ENCODE data around the gene ST8SIA1.

Gene ST8SIA1

GRCh38 chr12:22262309-22262708 is 72.2 kb downstream of the ST8SIA1 start:
- Histone ChIP-seq H3K4me1 (no peaks in the 10 kb centered on the region), H3K27me3 (peaks cover 12% of the 10 kb centered on the region), H3K4me3 (ENCODE audit: low read depth, low read length) (no peak overlapping the region), H3K36me3 (no peaks in the 10 kb centered on the region), H3K9me3 (no peaks in the 10 kb centered on the region)
- no peak for DNase-seq
- no peak for TF ChIP-seq CTCF (IDR thresholded peaks at IDR 0.05; ENCODE audit: low read depth, low read length)

DNA sequence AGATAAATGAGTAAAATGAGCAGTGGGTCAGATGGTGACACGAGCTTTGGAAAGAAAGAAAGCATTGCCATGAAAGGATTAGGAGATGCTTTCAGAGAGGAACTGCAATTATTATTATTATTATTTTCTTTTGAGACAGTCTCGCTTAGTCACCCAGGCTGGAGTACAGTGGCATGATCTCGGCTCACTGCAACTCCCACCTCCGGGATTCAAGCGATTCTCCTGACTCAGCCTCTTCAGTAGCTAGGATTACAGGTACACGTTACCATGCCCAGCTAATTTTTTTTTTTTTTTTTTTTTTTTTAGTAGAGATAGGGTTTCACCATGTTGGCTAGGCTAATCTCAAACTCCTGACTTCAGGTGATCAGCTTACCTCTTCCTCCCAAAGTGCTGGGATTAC is 77.4 kb downstream of the ST8SIA1 start:
- Histone ChIP-seq H3K4me3 (ENCODE audit: low read depth, low read length) (no peak overlapping the region), H3K27me3 (peaks cover 15% of the 10 kb centered on the region), H3K36me3 (no peaks in the 10 kb centered on the region), H3K4me1 (no peaks in the 10 kb centered on the region), H3K9me3 (no peaks in the 10 kb centered on the region)
- no peak for DNase-seq
- no peak for TF ChIP-seq CTCF (IDR thresholded peaks at IDR 0.05; ENCODE audit: low read depth, low read length)

DNA sequence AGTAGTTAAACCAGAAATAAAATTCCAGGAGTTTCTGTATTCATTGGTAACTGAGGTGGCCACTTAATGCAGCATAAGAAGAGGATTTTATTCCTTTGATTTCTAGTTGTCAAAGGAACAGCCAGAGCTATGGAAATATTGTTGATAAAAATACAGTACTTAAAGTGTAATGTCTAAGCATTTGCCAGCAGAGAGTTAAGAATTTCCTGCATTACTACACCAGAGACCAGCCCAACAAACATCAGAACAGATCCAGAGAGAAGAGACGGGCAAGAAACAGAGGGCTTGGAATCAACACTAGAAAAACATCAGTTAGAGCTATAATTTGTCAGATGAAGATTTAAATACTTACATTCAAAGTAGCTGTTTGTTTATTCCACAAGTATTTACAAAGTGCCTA is 77.9 kb downstream of the ST8SIA1 start:
- no peaks in the 10 kb centered on the region for H3K36me3 ChIP-seq
- no peak overlapping the region for H3K4me3 ChIP-seq (ENCODE audit: low read depth, low read length)
- no peak for TF ChIP-seq CTCF (IDR thresholded peaks at IDR 0.05; ENCODE audit: low read depth, low read length)
- peaks cover 15% of the 10 kb centered on the region for H3K27me3 ChIP-seq
- no peaks in the 10 kb centered on the region for H3K4me1 ChIP-seq
- no peaks in the 10 kb centered on the region for H3K9me3 ChIP-seq
- DNase-seq, result no peak

GRCh38 chr12:22256041-22256441 is 78.5 kb downstream of the ST8SIA1 start:
- TF ChIP-seq CTCF (IDR thresholded peaks at IDR 0.05; ENCODE audit: low read depth, low read length), result no peak
- Histone ChIP-seq H3K27me3 (peaks cover 15% of the 10 kb centered on the region), H3K9me3 (no peaks in the 10 kb centered on the region), H3K4me1 (no peaks in the 10 kb centered on the region), H3K36me3 (no peaks in the 10 kb centered on the region), H3K4me3 (ENCODE audit: low read depth, low read length) (no peak overlapping the region)
- DNase-seq, result no peak

DNA sequence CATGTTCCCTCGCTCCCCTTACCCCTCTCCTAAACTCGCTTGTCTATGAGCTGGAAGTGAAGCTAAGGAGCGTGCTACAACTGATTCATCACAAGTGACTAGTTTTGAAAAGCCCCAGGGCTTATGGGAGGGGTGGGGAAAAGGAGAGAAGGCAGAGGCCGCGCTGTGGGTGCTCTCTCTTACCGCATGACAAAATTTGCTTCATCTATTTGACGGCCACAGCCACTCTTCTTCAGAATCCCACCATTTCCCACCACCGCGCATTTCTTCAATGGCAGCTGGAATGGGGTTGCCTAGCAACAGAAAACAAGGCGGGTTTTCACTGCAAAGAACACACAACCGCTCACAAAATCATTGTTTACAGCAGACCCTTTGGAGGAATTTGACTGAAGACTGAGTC is 79.4 kb downstream of the ST8SIA1 start:
- no peaks in the 10 kb centered on the region for H3K4me1 ChIP-seq
- no peak for DNase-seq

DNA sequence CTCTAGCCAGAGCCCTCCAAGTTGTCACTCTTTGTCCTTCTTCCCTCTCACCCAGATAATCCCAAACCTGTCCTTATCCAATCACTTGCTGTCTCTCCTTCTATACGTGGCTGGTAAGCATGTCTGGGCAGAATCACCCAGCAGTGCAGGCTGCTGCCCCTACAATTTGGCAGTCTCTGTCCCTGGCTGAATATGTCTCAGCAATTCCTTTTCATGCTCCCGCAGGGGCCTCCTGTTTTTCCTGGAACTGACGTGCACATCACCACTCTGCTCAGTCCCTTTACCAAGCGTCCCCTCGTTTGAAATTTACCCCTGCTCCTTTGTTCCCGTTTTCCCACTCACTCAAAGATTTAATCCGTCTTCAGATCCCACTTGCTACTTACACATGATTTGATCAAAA is 80.0 kb downstream of the ST8SIA1 start:
- H3K9me3 ChIP-seq, result no peaks in the 10 kb centered on the region
- H3K36me3 ChIP-seq, result no peaks in the 10 kb centered on the region
- no peaks in the 10 kb centered on the region for H3K4me1 ChIP-seq
- peaks cover 15% of the 10 kb centered on the region for H3K27me3 ChIP-seq
- no peak for DNase-seq
- TF ChIP-seq CTCF (IDR thresholded peaks at IDR 0.05; ENCODE audit: low read depth, low read length), result no peak
- no peak overlapping the region for H3K4me3 ChIP-seq (ENCODE audit: low read depth, low read length)

More for the DNA sequence above, 79.4 kb downstream of the ST8SIA1 start:
- no peak for TF ChIP-seq CTCF (IDR thresholded peaks at IDR 0.05; ENCODE audit: low read depth, low read length)
- Histone ChIP-seq H3K36me3 (no peaks in the 10 kb centered on the region), H3K9me3 (no peaks in the 10 kb centered on the region), H3K27me3 (peaks cover 15% of the 10 kb centered on the region), H3K4me3 (ENCODE audit: low read depth, low read length) (no peak overlapping the region)

Measured in BE2C (cell line).